G401 (cell line): ENCODE data around the gene S100PBP. TPM values are rescaled to one million over a fixed set of nuclear protein-coding genes. Genes with fewer than 3 reads are reported as not detected.
A peak's percentile ranks its signal among the peaks of the same experiment; 100 is the strongest.

ENCODE experiments used
- DNase-seq: peaks from one replicate; pipeline ENCODE4 v3.0.0-alpha.2; 2015; ENCODE audit warnings: low spot score
- in situ Hi-C: cut with HindIII; loops from 2 replicates; pipeline ENCODE4 v1.10.0; 2016; ENCODE audit warnings: low sequenced_read_pairs, mixed read lengths
- total RNA-seq: library from RNA; depleted of rRNA; stranded (reverse); fragments of >200 nt; shearing (Covaris generic); gene quantifications from 2 replicates; pipeline ENCODE4 v1.2.3, GENCODE V29; 2014

Gene S100PBP
- total RNA-seq, 1 experiment from 2014 or later, result 48.3 TPM

- DNase-seq, result no peak
- in situ Hi-C loops, result no loop called here
Measured at GRCh38 chr1:32816676-32817158, 736 bp upstream of the S100PBP start.

GRCh38 chr1:32817815-32818786 lies 648 bp downstream of the S100PBP start:
- DNase-seq, result peak; percentile 66
- in situ Hi-C loops, result no loop called here

GRCh38 chr1:32818804-32819541 lies 1.5 kb downstream of the S100PBP start:
- DNase-seq, result peak; percentile 8
- in situ Hi-C loops, result no loop called here

- in situ Hi-C loops, result no loop called here
Measured at GRCh38 chr1:32825181-32825580, 7.7 kb downstream of the S100PBP start.

DNA sequence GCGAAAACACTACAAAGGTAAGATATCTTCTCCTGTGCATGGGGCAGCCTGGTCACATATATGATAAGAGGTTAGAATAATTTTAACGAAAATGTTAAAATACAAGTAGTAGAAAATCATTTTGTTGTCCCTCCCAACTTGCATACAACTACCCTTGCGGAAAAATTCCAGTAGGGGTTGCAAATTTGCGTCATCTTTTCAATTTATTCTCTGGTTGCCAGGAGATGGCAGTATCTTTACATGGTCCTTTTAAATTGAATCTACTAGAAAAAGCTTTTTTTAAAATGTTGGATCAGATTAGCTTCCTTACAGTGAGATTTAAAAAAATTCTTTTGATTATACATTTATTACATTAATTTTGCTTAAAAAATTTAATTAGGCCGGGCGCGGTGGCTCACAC lies 10.9 kb downstream of the S100PBP start:
- peak; percentile 67 for DNase-seq
- in situ Hi-C loops, result no loop called here

More at GRCh38 chr1:32825181-32825580, 7.7 kb downstream of the S100PBP start:
- no peak for DNase-seq

- no peak for DNase-seq
- in situ Hi-C loops, result no loop called here
Measured at GRCh38 chr1:32830092-32830852, 12.8 kb downstream of the S100PBP start.

DNA sequence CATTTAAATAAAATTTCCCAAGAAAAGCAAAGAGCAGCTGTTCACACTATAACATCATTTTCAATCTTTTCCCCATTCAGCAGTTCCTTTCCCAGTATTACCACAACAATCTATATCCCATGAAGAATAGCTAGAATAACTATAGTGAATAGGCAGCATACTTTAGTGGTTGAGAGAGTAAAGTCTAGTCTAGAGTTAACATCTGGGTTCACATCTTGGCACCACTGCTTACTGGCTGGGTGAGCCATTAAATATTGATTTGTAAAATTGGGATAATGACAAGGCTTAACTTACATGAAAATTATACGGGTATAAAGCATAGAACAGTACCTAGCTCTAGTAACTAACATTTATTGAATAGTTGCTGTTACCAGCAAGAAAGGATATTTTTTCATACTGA lies 14.4 kb downstream of the S100PBP start:
- no peak for DNase-seq

DNA sequence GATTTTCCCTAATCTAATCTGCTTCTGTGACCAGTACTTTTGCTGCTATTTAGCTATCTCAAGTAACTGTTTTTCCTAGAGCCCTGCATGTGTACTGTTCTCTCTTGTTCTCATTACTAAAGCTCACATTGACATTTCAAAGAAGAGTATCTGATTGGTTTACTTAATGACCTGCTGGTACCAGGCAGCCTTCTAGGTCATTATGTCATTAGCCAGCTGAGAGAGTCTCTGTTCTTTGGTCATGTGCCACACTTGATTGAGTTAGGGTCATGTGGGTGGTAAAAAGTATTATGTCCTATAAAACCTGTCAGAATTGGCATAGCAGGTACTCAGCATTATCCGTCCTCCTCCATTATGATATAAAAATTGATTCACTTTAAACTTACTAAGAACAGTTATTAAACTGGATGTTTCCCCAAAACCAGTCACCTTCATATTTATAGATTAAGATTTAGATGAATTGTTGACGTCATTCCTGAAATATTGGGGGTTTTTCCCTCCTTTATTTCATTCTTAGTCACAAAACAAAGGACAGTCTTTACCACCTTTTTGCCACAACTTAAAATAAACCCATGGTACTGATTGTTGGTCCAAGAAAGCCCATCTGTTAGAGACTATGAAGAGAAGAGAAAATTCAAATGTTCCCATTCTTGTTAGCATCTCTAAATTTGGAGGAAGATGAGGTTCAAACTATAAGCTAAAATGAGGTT lies 31.1 kb downstream of the S100PBP start:
- DNase-seq, result no peak
- in situ Hi-C loops, result no loop called here

More for the DNA sequence above, 14.4 kb downstream of the S100PBP start:
- in situ Hi-C loops, result no loop called here

DNA sequence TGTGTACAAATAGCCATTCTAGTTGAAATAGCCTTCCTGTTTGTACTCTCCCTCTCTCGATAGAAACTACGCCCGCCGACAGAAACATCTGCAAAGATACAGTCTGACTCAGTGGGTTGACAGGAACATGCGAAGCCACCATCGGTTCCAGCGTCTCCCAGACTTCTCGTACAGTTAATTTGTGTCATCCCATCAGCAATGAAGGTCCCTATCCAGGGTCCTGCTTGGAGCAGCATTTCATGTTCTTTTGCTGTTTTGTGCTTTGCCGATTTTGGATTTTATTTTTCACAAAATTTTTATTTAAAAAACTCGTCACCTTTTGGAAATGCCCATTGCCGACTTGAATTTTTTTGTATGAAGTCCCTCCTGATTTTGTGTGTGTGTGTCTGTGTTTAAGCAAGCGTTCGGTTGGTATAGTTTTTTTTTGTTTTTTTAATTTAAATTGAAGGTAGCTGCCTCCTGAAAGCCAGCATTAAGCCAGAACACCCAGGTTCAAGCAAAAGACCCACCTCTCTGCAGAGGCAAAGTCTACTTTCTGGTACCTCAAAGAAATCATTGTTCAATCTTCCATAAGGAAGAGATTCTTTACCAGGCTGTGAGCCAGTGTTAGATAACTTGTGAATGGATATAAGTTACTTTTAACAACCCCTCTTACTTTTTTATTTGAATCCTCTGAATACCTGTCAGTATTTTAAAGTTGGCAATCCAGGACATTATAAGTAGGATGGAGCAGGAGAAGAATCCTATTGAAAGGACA lies 38.6 kb downstream of the S100PBP start:
- DNase-seq, result no peak
- in situ Hi-C loops, result no loop called here

DNA sequence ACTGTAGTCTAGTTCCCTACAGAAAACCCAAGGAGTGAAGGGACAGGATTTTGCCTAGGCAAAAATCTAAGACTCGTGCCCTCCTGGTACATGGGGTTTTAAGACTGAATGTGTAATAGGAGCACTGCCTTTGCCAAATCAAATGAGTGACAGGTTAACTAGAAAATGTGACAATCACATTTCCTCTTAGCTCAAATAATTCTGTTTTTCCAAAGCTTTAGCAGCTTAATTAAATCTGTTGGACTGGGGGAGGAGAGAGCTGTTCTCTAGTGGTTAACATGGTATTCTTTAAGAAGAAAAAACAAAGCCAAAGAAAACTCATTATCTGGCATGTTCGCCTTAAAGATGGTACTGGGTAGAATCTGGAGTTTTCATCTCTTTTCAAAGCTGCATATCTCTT lies 40.7 kb downstream of the S100PBP start:
- no peak for DNase-seq
- in situ Hi-C loops, result no loop called here

DNA sequence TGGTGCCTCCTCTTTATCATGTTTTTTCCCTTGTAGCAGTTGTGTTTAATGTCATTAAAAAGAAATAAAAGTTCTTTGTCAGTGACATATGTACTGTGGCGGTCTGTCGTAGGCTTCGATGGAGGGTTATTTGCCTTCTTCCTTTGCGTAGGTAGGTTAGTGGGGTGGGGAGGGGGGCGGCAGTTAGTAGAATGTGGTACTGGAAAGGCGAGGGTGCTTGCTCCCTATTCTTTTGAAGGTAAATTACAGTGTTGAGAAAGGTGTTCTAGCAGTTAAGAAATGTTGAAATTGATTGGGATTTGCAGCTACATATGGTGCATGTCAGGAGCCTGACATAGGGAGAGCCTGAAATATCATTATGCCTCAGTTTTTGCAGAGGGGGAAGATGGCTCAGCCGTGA lies 41.3 kb downstream of the S100PBP start:
- no peak for DNase-seq
- in situ Hi-C loops, result no loop called here

DNA sequence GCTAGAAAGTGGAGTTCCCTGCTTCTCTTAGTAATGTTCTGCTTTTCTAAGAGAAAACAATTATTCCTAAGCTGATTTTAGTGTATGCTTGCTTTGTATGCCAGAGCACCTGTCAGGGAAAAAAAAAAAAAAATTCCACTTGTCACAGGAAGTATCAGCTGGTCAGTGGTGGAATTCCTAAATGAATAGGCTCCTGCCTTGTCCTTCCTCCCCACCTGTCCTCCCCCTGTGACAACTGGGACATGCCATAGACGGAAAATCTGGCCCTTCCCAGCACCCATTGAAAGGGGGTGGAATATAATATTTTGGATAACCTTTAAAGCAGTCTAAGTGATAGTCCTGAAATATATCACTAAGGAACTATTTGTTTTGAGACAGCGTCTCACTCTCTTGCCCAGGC lies 42.5 kb downstream of the S100PBP start:
- DNase-seq, result no peak
- in situ Hi-C loops, result no loop called here

DNA sequence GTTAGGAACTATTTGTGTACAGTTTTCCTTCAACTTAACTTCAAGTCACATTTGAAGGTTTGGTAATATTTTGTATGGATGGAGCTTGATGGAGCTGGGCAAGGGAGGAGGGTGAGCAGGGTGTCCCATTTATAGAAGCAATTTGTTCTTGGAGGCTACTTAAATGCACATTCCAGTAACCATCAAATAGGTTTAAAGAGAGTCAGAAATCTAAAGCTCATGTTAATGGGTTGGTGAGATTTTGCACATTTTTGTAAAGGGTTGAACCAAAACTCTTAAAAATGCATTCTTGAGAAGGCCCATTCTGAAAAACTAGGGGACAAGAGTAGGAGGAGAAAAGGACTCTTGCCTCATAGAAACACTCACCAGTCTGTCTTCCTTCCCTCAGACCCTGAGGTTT lies 43.1 kb downstream of the S100PBP start:
- no peak for DNase-seq
- in situ Hi-C loops, result no loop called here

GRCh38 chr1:32861904-32862695 lies 44.6 kb downstream of the S100PBP start:
- in situ Hi-C loops, result no loop called here
- DNase-seq, result peak; percentile 94

DNA sequence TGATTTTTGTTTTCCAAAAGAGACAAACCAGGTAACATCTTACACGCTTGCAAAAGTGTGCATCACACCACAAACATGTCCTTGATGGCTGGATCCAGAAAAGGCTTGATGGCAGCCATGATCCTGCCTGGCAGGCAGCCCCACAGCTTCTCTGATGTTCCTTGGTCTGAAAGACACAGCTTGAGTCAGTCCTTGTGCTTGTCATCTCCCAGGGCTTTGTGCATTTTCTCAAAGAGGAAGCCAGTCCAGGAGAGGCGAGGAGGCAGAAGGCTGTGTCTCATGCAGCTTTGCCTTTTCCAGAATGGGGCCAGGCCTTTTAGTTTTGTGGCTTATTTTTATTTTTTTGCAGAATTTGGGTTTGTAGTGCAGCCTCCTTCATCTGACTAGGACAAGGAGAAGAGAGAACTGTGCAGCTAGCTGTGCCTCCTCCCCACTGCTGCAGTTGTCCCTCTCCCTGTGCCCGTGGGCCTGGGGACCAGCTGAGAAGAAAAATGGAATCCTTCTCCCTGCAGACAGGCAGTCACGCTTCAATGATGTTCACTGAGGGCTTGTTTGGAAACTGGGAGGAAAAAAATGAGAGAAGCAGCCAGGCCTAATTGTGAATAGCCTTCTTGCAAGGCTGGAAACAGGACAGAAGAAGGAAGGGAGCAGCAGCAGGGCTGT lies 45.9 kb downstream of the S100PBP start:
- in situ Hi-C loops, result no loop called here
- DNase-seq, result peak; percentile 45

- in situ Hi-C loops, result no loop called here
- DNase-seq, result no peak
Measured at GRCh38 chr1:32863881-32864245, 46.4 kb downstream of the S100PBP start.
